Measurements from ENCODE around the gene SLC7A5.

SLC7A5 gene

DNA sequence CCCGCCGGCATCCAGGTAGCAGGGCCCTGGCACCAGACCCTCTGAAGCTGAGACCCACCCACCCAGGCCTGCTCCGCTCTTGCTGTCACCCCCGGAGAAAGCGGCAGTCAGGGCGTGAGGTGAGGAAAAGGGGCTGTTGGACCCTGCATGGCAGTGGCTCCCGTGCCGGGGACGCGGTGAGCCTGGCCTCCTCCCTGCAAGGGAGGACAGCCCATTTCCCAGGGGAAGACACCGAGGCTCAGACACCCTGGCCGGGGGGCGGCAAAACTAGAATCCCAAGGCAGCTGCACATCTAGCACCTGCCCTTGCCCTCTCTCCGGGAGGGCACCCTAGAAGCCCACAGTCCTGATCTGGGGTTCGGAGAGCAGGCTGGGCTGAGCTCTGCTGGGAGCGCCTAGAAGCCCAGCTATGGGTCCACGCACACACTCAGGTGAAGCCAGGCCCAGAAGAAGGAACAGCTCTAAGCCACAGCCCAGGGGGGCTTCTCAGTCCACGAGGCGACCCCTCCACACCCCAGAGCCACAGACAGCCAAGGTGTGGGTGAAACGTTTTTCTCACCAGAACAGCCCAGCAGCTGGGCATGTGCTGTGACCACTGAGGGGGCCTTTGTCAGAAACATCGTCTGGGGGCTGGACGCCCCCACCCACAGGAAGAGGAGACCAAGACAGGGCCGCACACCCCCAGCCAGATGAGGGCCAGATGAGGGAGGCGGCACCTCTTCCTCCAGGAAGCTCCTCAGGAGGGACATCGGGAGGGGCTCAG is 22.4 kb downstream of the SLC7A5 start:
- no peak for DNase-seq (ENCODE audit: low spot score)

DNA sequence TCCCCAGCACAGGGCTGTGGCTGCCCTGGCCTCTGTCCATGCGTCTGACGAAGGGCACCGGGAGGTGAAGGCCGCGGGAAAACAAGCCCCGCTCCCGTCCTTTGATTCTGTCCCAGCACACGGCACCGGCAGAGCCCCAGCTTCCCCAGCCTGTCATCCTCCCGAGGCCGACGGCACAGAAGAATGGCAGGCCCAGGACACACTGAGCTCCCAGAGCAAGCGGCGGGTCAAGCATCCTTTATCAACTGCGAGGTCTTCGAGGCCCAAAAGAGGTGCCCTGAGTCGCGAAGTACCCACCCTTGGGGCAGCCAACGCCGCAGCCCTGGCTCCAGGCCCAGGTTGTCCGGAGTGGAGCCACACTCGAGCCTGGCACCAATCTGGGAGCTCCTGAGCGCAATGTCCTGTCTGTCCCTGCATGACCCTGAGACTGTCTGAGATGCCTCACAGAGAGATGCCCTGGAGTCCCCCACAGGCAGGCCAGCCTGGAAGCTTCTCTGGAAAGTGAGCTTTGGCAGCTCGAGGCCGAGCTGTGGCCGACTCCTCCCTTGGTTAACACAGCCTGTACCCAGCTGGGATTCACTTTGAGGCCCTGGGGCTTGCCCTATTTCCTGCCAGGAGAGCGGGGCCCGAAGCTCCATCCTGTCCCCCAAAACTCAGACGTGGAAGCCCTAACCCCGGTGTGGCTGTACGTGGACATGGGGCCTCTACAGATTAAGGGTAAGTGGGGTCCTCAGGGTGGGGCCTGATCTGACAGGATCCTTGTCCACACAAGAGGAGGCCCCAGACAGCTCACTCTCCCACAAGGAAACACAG is 23.3 kb downstream of the SLC7A5 start:
- DNase-seq (ENCODE audit: low spot score): no peak

DNA sequence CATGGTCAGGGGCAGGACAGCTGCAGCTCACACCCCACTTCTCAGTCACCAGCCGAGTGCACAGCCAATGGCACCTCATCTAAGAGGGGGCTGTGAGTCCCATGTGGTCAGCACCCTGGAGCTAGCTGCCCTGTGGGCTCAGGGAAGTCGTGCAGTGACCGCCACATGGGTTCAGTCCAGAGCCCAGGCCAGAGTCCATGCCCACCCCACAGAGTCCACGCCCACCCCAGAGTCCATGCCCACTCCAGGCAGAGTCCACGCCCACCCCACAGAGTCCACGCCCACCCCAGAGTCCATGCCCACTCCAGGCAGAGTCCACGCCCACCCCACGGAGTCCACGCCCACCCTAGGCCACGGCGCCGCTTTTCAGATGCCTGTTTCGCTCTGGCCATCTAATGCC is 24.1 kb downstream of the SLC7A5 start:
- DNase-seq (ENCODE audit: low spot score): no peak

DNA sequence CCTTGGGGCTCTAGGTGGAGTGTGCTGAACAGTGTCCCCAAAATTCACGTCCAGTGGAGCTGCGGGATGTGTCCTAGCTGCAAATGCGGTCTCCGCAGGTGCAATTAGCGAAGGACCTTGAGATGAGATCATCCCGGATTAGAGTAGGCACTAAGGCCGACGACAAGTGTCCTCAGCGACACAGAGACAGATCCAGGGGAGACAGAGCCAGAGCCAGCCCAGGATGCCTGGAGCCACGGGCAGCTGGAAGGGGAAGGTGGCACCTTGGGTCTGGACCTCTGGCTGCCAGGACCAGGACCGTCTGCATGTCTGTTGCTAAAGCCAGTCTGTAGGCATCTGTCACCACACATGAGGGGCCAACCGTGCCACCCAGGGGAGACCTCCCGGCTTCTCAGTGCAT is 24.5 kb downstream of the SLC7A5 start:
- DNase-seq (ENCODE audit: low spot score): no peak

DNA sequence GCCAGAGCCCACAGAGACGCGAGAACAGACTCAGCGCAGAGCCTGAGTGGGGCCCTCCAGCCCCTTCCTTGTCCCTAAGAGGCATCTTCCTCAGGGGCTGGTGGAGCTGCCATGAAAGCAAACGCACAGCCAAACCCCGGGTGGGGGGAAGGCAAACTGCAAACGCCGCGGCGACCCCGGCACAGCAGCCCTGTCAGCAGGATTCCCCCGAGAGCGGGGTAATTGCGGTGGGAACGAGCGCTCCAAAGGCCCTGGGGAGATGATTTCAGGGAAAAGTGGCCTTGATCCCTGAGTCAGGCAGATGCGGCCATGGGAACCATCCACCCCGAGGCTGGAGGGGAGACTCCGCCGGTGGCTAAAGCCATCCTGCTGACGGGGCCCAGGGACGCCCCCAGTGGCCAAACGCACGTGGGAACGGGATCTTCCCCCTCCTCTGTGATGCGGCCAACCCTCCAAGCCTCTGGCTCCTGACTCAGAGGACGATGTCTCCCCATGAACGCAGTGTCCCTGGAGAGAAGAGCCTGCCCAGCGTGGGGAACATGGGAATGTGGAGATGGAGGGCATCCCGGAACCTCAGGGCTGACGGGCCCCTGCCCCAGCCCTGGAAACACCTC is 25.1 kb downstream of the SLC7A5 start:
- DNase-seq (ENCODE audit: low spot score): no peak

DNA sequence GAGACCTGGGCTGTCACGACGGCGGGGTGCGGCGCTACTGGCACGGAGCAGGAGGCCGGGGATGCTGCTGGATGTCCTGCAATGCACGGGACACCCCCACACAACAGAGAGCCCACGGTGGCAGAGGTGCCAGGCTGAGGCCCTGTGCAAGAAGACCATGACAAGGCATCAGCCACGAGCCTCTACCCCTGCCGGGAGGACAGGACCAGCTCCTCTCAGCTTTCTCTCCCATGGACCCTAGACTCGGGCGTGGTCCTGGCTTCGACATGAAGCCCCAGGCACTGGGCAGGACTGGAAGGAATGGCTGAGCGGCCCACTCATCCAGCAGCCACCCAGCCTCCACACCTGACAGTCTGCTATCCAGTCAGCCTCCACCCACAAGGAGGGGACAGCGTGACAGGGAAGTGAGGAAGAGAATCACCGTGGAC is 25.6 kb downstream of the SLC7A5 start:
- DNase-seq (ENCODE audit: low spot score): no peak

DNA sequence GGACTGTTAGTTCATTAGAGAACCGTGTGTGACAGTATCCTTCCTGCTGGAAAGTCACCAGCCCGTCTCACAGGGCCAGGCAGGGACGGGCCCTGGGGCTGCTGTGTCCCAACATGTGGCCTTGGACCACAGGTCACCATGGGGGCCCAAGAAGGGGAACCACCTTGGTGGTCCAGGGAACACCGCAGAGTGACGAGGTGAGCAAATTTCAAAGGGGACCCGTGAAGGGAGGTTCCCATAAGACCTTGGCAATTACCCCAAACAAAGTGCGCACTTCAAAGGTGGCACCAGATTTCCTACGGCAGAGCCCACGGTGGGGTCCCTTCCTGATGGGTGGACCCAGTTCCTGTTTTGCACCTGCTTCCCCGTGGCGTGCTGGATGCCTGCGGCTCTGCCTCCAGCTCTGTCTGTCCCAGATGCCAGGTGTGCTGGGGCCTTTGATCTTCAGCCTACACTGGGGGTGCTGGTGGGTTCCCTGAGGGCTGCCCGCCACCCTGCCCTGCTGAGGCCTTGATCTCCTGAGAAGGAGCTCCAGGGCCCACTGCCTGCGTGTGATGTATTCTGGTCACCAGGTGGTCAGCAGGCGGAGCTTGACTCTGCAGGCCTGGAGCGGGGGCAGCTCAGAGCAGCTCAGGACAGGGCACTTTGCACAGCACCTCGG is 27.0 kb downstream of the SLC7A5 start:
- no peak for DNase-seq (ENCODE audit: low spot score)

DNA sequence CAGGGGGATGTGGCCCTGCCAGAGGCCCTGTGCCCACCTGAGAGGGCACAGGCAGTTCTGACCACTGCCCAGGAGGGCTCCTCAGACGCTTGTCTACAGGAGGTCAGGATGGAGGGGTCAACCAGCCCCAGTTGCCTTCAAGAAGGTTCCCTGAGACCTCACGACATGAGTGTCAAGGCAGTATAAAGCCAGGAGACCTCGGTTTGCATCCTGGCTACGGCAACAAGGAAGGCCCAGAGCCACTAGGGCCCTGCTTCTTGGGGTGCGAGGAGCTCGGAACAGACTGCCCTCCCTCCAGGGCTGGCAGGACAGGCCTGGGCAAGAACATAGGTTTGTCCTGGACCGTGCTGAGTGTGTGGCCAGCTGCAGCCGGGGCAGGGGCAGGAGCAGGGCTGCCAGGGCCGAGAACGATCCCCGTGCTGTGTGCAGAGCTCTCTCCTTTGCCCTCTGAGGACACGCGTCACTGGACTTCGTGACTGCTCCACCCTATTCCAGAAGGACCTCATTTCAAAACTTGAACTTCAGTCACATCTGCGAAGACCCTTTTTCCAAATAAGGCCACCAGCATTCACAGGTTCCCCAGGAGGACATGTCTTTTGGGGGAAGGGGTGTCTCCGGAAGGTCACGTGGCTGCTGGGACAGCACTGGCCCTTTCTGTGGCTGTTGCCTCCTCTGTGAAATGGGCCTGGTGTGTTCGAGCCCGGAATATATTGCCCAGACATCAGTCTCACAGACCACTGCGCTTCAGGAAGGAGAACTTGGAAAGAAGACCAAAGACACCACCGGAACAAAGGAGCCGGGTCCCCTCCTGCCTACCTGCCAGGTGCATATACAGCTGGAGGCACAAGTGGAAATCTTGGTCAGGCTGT is 27.7 kb downstream of the SLC7A5 start:
- no peak for DNase-seq (ENCODE audit: low spot score)

DNA sequence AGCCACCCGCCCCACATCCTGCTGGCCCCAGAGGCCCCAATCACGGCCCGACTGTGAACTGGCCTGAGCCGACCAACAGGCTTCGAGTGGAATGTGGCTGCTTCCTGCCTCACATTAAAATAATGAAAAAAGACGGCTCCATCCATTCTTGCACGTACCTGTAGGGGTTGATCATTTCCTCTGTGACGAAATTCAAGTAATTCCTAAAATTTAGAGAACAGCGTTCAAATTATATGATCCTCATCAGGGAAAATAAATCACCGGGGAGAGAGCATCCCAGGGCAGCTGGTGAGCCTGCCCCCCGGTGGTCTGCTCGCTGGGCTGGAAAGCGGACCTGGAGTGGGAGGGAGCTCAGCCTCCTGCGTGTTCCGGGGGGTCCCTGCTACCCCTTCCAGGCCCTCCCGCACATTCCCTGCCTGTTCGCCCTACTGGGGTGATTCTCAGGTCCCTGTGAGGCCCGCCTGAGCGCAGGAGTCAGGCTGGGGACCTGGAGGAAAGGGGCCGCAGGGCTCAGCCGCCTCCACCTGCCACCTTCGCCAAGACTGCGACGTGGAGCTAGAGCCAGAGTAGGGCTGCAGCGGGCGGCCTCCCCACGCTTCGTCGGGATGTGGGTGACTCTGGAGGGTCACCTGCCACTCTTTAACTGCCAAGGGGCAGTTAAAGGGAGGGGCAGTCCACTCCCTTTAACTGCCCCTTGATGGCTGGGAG is 28.9 kb downstream of the SLC7A5 start:
- no peak for DNase-seq (ENCODE audit: low spot score)

DNA sequence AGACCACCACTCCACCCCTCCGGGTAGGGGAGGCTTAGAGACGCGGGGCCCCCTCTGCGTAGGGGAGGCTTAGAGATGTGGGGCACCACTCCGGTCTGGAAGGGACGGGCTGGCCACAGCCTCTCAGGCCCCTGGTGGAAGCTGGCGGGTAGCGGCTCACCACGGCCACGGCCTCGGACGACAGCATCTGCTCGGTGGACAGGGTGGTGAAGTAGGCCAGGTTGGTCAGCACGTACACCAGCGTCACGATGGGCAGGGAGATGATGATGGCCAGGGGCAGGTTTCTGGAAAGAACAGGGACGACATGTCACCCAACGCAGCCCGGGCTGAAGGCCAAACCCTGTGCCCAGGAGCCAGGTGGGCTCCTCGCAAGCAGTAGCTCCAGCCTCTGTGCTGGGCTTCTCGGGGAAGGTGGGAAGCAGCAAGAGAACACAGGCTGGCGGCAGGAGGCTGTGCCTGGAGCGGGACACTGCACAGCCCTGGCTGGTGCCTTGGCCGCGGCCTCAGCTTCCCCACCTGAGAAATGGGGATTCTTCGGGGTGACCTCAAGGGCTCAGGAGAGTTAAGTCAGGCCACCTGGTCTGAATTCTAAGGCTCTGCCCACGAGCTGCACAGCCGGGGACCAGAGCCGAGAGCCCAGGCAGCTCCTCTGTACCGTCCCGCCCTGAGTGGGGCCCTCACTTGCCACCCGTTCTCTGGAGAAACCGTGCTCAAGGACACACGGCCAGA is 29.6 kb downstream of the SLC7A5 start:
- no peak for DNase-seq (ENCODE audit: low spot score)

DNA sequence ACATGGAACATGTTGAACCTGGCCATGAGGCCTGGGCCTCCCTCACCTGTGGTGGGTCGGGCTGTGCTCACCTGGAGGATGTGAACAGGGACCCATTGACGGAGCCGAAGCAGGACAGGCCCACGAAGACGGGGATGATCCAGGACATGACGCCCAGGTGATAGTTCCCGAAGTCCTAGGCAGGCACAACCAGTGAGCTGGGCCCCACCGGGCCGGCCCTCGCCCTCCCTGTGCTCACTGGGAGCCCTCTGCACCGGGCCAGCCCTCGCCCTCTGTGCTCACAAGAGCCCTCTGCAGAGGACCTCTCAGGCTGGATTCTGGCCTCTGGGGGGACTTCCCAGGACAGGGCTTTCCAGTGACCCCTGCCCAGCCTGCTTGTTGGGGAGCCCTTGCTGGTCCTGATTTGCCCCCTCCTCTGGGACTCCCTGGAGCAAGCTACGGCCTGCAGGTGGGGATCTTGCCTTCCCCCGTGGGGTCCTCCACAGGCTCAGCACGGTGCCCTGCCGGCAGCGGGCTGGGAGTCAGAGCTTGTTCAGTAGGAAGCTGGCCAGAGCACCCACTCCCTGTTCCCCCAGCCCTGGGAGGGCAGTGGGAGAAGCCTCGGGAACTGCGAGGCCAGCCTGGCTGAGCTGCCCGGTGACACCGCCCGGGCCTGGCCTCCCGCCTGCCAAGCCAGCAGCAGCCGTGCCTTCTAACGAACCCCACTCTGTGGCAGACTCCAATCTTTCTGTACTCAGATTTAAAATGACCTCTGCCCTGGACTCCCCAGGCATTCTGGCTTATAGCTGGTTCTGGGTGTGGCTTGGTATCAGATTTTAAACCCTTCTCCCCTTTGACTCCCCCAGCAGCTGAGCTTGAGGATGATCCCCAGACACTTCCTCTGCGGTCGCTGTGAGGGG is 30.4 kb downstream of the SLC7A5 start:
- no peak for DNase-seq (ENCODE audit: low spot score)

DNA sequence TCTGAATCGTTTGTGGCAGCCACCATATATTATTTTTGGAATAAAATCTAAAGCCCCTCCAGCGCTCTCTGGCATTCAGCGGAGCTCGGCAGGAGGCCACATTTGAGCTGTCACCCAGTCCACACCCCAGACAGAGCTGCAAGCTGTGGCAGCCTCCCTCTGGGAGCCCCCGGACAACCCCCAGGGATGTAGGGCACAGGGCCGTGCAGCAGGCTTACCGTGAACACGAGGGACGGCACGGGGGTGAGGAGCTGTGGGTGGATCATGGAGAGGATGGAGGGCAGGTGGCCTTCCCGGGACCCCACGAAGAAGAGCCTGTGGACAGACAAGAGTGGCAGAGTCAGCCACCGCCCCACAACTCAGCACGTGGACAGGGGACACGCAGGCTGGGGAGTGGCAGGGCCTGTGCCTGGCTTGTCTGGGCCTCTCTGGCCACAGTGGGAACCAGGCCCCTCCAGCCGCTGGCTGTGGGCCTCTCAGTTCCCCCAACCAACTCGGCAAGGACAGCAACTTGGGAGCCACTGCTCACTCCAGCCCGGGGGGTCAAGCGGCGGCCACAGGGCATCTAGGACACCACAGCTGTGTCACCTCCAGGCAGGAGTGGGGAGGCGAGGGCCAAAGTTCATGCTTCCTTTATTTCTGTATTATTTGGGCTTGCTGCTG is 31.5 kb downstream of the SLC7A5 start:
- DNase-seq (ENCODE audit: low spot score): no peak

DNA sequence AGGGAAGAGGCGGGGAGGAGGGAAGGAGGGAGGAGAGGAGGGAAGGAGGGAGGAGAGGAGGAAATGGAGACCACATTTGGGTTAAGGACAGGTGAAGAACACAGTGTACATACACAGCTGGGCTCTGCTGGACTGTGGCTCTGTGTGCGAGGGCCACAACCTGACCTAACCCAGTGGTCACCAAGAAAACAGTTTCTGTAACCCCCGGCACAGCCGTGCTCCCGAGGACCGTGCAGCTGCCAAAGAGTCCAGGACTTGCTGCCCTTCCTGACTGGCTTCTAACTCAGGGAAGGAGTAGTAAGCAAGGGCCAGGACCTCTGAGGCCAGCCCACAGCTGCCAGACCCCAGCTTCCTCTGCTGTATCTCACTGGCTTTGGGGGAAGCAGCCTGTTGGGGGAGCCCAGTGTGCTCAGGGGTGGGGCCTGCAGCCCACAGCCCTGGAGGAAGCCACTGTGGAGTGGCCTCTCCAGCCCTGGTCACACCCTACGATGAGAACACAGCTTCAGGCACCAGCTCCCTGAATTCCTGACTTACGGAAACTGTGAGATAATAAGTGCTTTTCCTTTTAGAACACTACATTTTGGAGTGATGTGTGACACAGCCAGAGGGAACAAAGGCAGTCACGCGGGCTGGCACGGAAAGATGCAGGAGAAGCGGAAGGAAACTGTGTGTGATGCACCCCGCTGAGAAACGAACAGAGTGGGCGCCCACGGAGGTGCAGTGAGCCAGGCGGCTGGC is 32.3 kb downstream of the SLC7A5 start:
- no peak for DNase-seq (ENCODE audit: low spot score)

DNA sequence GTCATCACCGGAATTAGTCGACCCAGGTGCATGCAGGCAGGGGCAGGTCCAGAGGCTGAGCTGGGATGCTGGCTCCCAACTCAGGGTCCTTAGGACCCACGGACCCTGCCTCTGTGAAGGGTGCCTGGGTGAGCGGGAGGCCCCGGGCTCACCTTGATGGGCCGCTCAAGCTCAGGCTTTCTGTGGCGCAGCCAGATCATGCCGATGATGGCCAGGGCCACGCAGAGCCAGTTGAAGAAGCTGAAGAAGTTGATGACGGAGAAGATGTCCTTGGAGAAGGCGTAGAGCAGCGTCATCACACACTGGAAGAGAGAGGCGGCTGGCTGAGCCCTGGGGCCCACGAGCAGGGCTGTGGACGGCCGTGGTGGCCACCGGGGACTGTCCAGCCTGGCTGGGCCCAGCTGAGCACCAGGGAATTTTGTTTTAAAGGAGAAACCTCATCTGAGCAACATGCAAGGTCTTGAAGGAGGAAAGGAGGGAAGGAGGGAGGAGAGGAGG is 32.9 kb downstream of the SLC7A5 start:
- DNase-seq (ENCODE audit: low spot score): no peak

DNA sequence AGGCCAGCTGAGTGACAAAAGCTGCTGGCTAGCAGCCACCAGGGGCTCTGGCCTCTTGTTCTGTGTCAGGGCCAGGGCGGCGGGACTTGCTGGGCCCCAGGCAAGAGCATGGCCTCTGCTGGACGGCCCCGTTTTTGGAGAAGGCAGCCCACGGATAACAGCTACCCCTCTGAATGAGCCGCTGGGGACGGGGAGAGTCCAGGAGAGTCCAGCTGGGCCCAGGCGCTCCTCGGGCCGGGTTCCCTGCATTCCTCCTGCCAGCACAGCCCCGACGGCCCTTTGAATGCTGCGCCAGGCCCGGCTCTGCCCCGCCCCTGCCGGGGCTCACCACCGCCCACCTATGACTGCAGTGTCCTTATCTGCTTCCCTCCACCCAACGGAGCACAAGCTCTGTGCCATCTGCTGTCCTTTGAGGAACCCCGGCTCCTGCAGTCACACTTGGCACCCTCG is 33.4 kb downstream of the SLC7A5 start:
- no peak for DNase-seq (ENCODE audit: low spot score)

DNA sequence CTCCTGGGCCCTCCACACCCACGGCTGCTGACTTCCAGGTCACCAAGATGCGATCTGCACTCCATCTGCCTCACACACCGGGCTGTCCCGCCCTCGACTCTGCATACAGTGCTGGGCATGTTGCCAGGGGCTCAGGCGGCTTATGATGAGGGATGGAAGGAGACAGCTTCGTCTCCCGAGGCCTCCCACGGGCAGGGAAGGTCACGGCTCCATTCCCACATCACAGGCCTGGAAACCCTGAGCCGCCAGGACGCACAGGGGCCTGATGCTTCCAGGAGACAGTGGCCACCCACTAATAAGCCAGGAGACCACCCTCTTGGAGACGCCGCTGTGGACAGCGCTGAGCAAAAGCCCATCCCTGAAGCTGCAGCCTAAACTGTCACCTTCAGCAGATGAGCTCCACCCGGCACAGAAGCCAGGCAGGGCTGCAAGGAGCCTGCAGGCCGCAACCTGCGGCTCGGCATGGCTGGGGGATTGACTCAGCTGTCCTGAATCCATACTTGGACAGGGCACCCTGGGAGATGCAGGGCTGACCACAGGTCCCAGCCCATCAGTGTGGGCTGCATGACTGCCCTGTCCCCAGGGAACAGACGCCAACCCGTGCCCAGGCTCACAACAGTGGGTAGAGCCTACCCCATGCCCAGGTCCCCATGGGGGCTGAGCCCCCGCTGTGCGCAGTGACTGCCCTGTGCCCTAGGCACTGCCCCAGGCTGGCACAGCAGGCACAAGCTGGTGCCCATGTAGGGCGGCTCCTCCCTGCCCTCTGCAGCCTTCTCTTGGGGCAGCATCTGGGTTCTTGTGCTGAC is 34.4 kb downstream of the SLC7A5 start:
- DNase-seq (ENCODE audit: low spot score): no peak

Measured in pons (tissue), 1 donor.